A673 (cell line): ENCODE data around the gene FOXO3.
"Not testable (repeated sequence)": the region's sequence is repeated elsewhere in the genome, so short reads cannot be mapped to it uniquely, and the experiment has no call there.

Source experiments
- EZH2 ChIP-seq: fragments of 200-600 bp; sonication (generic); IDR thresholded peaks from 2 replicates; pipeline ENCODE4 v1.6.1; 2017; ENCODE audit warnings: borderline replicate concordance, low read depth, mild to moderate bottlenecking, mixed read lengths, antibody characterized with exemption, low read length; ENCODE audit not compliant: poor library complexity, severe bottlenecking
- TF ChIP-seq, protein P1 (sequence below): fragments of 300-800, 200-600 bp; sonication (generic); conservative IDR thresholded peaks from 2 replicates; pipeline ENCODE4 v1.5.1; 2017; ENCODE audit warnings: low read depth, mild to moderate bottlenecking, antibody characterized with exemption, low read length, moderate library complexity, mixed read lengths

DNA sequence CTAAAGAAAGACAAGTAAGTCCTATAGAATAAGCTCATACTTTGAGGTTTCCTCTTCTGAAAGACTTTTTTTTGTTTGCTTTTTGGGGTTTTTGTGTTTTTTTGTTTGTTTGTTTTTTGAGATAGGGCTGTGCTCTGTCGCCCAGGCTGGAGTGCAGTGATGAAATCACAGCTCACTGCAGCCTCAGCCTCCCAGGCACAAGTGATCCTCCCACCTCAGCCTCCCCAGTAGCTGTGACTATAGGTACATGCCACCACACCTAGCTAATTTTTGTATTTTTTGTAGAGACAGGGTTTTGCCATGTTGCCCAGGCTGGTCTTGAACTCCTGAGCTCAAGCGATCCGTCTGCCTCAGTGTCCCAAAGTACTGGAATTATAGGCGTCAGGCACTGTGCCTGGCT, 98.1 kb downstream of the FOXO3 start:
- TF ChIP-seq, protein P1, sequence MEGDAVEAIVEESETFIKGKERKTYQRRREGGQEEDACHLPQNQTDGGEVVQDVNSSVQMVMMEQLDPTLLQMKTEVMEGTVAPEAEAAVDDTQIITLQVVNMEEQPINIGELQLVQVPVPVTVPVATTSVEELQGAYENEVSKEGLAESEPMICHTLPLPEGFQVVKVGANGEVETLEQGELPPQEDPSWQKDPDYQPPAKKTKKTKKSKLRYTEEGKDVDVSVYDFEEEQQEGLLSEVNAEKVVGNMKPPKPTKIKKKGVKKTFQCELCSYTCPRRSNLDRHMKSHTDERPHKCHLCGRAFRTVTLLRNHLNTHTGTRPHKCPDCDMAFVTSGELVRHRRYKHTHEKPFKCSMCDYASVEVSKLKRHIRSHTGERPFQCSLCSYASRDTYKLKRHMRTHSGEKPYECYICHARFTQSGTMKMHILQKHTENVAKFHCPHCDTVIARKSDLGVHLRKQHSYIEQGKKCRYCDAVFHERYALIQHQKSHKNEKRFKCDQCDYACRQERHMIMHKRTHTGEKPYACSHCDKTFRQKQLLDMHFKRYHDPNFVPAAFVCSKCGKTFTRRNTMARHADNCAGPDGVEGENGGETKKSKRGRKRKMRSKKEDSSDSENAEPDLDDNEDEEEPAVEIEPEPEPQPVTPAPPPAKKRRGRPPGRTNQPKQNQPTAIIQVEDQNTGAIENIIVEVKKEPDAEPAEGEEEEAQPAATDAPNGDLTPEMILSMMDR, result not testable (repeated sequence)
- not testable (repeated sequence) for TF ChIP-seq EZH2
